ENCODE results near the gene DBNL.

- no peak for TF ChIP-seq POLR2A (IDR thresholded peaks at IDR 0.05)
- TF ChIP-seq CTCF (IDR thresholded peaks at IDR 0.05) = no peak
- no peak for TF ChIP-seq POLR2AphosphoS5 (IDR thresholded peaks at IDR 0.05)
Observed at GRCh38 chr7:44056681-44057080, 12.2 kb downstream of the DBNL start.
